ENCODE results near the gene GOLGA6B.
"Not testable (repeated sequence)": the region's sequence is repeated elsewhere in the genome, so short reads cannot be mapped to it uniquely, and the experiment has no call there.

The GOLGA6B gene, protein sequence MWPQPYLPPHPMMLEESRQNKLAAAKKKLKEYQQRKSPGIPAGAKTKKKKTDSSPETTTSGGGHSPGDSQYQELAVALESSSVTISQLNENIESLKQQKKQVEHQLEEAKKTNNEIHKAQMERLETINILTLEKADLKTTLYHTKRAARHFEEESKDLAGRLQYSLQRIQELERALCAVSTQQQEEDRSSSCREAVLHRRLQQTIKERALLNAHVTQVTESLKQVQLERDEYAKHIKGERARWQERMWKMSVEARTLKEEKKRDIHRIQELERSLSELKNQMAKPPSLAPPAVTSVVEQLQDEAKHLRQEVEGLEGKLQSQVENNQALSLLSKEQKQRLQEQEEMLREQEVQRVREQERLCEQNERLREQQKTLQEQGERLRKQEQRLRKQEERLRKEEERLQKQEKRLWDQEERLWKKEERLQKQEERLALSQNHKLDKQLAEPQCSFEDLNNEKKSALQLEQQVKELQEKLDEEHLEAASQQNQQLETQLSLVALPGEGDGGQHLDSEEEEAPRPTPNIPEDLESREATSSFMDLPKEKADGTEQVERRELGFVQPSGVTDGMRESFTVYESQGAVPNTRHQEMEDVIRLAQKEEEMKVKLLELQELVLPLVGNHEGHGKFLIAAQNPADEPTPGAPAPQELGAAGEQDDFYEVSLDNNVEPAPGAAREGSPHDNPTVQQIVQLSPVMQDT

DNA sequence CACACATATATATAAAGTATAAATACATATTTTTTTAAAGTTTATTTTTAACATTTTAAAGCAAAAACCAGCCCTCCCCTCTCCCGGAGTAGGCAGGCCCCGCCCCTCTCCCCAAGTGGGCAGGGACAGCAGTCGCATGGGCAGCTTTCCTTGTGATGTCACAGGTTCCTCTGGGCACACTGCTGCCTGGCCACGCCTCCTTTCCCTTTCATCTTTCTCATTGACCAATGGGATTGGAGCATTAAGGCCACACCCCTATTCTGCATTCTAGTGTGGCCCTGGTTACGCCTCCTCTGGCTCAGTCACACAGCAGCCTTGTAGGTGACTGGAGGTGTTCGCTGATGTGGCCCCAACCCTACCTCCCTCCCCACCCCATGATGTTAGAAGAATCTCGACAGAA is at the start of gene GOLGA6B:
GOLGA6B (plus strand) TSS at position 301 of the 400 bp plus-strand sequence; CDS start at position 342, 41 bp downstream.
- DNase-seq, result not testable (repeated sequence)

DNA sequence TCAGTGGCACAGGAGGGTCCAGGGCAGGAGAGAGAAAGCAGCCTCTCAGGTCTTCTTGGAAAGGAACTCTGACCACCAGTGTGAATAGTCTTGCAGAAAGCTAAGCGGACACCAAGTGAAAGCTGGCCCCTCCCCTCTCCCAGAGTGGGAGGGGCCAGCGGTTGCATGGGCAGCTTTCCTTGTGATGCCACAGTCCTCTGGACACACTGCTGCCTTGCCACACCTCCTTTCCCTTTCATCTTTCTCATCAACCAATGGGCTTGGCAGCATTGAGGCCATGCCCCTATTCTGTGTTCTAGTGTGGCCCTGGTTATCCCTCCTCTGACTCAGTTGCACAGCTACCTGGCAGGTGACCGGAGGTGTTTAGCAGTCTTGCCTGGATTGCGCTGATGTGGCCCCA is 49.7 kb upstream of the GOLGA6B start:
- no peak for DNase-seq

DNA sequence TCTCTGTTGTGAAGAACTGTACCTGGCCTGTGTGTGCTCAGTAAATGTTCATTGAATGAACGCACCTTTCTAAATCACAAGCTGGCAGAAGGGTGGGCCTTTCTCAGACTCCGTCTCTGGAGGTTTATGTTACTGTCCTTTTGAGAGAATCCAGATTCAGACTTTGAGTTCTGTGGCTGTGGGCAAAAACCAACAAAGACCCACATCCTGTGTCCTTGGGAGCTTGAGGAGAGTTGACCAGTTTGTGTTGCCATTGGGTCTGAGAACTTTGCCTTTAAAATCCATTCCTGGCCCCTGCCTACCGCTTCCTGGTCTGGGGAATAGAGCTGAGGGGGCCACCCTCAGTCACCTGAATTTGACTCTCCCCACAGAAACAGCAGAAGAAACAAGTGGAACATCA is 46.4 kb upstream of the GOLGA6B start:
- not testable (repeated sequence) for DNase-seq

DNA sequence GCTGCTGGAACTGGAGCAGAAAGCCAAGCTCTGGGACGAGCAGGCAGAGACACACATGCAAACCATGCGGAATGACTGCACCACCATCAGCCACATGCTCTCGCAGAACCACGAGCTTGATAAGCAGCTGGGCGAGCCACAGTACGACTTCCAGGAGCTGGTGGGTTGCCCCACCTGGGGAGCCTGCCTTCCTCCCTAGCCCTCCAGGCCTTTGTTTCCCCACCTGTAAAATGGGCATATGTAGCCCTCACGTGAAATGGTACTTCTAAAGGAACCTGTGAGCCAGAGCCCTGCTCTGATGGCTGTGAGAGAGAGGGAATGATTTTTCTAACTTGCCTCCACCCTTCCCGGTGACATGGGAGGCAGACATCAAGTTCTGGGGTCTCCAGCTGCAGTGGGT is 44.6 kb upstream of the GOLGA6B start:
- DNase-seq, result no peak

DNA sequence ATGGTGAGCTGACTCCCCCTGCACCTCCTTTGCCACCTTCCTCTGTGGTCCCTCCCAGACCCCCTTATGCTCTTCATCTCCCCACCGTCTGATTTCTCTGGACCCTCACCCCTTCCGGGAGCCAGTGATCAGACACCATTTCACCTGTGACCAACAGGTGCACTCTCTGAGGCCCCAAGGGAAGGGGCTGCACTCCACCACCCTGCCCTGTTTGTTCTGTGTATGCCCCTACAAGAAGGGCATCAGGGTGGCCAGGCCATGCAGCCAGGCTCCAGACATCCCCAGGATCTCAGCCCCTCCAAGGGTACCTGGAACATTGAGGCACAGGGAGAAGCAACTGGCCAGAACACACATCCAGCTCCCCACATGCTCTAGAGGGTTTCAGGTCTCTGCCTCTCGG is 42.2 kb upstream of the GOLGA6B start:
- DNase-seq, result not testable (repeated sequence)

DNA sequence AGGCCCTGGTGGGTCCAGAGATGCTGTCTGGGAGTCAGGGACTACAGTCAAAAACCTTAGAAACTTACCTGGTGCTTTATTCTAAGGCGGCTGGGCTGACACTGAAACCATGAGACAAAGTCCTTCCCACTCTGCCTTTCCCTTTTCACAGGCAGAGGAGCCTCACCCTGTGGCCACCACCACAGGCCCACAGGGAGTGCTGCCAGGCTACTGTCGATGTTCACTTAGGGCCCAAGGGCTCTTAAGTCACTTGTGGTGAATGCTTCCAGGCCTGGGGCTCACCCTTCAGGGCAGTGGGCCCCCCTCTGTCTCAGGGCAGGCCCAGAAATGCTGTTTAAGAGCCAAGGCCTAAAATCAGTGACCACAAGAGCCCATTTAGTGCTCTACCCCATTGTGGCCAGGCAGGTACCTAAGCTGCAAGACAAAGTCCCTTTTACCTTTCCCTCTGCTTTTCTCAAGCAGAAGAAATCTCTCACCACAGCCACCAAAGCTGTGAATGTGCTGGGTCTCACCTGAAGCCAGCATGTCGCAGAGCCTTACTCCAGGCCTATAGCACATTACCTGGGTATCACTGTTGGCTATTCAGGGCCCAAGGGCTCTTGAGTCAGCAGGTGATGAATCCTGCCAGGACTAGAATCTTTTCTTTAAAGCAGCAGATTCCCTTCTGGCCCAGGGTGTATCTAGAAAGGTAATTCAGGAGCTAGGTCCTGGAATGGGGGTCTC is 39.5 kb upstream of the GOLGA6B start:
- DNase-seq, result no peak

DNA sequence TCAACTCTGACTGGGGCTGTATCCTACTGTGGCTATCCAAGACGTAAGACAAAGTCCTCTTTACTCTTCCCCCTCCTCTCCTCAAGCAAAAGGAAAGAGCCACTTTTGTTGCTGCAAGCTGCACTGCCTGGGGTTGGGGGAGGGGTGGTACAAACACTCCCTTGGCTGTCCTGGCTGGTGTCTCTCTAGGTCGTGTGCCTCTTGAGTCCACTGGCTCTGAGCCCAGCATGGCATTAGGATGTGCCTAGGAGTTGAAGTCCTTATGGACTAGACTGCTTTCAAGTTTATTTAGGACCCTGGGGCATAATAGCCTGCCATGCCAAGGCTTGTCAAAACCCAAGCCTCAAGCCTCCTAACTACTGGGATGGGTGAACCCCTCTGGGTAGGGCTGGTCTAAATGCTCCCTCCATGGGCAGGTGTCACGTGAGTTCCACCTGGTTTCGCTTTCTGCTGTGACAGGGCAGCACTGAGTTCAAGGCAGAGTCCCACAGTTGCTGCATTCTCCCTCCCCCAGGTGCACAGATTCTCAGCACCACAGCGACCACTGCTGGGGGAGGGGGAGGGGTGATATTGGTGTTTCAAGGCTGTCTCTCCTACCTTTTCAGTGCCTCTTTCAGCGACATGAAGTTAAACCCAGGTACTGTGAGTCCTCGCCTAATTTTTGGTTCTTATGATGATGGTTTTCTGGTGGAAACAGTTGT is 38.8 kb upstream of the GOLGA6B start:
- DNase-seq, result not testable (repeated sequence)

DNA sequence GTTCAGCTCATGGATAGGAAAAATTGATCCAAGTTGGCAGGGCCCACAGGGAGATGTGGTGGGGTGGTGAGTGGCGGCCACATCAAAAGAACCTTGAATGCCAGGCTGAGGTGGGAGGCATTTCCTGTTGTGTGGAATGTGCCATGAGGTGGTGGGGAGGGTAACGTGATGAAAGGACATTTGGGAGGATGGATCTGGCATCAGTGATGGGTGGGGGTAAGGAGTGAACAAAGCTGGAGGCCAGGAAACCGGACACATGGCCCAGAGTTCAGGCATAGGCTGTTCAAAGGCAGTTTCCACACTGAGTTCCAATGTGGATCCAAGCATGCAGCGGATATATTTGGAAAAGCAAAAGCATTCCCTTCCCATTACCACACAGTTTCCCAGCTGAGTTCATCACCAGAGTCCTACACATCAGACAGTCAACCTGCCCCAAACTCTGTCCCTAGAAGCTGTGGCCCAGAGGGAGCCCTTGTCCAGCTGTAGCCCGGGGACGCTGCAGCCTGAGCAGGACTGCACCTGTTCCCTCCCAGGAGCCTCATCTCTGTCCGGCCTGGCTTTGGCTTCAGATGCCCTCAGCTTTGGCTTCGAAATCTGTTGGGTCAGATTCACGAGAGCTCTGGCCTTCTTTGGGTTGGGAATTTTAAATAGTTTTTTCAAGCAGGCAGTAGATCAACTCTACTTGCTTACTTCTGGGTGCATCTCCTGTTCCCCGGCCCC is 37.8 kb upstream of the GOLGA6B start:
- no peak for DNase-seq

DNA sequence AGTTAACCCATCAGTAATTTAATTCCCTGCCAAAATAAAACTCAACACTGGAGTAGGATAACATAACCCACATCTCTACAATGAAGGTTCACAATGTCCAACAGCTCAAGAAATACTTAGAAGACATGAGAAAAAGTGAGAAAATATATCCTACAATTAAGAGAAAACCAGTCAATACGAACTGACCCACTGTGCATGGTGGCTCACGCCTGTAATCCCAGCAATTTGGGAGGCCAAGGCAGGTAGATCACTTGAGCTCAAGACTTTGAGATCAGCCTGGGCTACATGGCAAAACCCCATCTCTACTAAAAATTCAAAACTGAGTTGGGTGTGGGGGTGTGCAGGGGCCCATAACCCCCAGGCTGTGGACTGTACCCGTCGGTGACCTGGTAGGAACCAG is 30.6 kb upstream of the GOLGA6B start:
- DNase-seq, result not testable (repeated sequence)

DNA sequence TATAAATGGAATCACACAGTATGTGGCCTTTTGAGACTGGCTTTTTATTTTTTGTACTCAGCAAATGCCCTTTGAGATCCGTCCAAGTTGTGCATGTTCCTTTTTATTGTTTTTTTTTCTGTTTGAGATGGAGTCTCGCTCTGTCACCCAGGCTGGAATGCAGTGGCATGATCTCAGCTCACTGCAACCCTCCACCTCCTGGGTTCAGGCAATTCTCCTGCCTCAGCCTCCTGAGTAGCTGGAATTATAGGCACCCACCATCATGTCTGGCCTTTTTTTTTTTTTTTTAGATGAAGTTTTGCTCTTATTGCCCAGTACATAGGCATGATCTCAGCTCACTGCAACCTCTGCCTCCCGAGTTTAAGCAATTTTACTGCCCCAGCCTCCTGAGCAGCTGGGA is 28.3 kb upstream of the GOLGA6B start:
- not testable (repeated sequence) for DNase-seq

DNA sequence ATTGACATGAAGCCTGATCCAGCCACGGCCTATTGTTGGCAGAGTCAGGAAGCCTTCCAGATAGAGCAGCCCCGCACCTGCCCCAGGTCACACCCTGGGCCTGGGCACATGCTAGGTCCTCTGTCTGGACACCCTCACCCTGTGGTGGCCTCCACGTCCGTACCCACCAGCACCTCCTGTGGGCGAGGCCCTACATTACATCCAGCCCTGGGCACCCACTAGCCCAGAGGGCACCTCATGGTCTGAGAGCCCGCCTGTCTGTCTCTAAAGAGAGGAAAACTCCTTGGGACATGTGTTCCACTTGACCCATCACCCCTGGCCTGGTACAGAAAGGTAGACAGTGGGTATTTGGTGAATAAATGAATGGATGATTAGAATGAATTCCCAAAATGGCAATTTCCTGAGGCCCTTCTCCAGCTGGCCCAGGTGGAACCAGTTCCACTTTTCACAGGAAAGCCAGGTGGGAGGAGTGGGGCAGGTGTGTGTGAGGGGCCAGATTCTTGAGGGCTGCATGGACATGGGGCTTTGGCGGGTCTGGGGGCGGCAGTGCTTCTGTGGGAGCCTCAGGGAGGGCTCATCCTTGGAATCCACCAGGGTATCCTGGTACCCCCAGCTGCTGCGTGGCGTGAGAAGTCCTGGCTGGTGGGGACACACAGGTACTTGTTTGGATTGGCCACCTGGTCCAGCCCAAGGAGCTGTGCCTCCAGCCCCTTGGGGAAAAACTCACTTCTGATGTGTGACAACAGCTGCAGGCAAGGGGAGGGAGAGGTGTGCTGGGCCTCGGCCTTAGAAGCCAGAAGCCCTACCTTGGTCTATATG is 26.0 kb upstream of the GOLGA6B start:
- DNase-seq, result peak; percentile 5 to 11

DNA sequence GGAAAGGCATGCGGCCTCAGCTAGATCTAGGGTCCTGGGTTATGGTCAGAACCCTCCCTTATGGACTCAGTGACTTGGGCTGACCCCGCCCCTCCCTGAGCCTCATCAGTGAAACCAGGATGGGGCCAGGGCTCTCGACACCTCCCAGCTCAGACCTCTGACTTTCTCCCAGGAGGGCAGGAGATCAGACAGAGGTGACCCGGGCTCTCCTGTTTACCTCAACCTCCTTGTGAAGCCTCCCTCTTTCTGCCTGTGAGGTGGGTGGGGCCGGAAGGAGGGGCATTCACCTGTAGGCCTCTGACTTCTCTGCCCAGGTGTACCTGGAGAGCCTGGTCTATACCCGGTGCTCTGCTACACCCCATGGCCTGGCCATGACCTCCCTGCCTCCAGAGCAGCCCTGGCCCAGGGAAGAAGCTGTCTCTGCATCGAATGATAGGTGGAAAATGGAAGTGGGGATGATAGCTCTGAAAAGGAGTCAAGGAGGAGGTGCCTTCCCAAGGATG is 25.4 kb upstream of the GOLGA6B start:
- DNase-seq, result not testable (repeated sequence)

DNA sequence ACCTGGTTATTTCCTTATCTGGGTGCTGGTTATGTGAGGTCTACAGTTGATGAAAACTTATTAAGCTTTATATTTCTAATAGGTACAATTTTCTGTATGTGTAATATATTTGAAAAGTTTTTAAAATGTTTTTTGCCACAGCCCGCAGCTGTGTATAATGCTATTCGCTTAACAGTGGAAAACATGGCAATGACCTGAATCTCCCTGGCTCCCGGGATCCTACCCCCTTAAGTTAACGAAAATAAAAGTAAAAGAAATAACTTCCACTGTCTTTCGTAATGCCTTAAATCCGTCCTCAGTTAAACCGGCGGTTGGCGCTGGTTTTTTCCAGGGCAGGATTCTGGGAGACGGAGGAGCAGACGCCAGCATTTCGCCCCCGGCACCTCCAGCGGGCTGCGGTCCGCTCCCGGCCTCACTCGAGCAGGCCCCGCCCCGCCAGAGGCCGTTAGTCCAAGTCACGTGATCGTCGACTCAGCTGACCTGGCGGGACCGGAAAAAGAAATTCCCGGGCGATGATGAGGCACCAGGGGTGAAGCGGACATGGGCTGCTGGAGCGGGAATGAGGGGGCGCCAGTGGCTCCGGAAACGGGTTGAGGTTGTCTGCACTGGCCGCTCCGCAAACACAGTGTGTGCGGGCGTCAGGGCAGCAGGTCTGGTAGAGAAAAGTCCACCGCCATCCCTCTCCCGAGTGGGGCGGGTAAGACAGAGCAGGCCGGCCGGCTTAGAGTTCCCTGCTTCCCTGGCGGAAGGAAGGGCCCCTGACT is 17.8 kb upstream of the GOLGA6B start:
- DNase-seq, result peak; percentile 26 to 58

DNA sequence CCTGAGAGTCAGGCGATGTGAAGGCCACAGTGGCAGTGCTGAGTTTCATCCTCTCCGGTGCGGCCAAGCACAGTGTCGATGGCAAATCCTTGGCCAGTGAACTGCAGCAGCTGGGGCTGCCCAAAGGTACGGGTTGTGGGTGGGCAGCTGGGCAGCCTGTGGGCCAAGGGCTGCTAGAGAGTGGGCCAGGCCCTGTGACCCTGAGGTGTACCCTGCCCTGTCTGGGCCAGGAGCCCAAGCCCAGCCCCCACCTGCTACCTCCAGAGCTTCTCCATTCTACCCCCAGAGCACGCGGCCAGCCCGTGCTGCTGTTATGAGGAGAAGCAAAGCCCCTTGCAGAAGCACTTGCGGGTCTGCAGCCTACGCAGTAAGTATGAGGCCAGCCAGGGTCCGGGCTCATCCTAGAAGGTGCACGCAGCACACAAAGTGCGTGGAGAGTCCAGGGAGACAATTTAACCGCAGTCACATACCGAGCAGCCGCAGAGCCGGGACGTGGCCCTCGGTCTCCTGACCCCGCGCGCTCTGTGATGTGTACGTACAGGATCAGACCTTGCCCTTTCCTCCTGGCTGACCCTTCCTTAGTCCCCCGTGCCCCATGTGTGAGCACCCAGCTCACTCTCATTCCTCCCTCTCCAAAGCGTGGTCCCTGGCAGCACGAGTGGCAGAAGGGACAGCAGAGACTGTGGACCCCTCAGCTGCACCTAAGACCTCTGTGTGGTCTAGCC is 14.6 kb upstream of the GOLGA6B start:
- not testable (repeated sequence) for DNase-seq

DNA sequence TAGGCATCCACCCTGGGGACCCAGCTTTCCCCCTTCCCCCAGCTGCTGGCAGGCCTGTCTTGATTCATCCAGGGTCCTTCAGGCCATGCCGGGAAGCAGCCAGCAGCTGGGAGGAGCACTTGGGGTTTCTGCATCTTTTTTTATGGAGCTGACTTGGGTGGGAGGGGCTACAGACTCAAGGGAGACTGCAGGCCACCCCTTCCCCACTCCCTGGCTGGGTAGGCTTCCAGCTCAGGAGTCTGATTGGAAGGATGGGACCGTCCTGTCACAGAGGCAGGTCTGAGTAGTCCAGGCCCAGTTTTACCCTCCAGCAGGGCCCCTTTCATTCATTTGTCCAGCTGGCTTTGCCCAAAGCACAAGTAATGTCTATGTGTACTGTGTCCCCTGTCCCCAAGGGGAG is 12.2 kb upstream of the GOLGA6B start:
- not testable (repeated sequence) for DNase-seq

DNA sequence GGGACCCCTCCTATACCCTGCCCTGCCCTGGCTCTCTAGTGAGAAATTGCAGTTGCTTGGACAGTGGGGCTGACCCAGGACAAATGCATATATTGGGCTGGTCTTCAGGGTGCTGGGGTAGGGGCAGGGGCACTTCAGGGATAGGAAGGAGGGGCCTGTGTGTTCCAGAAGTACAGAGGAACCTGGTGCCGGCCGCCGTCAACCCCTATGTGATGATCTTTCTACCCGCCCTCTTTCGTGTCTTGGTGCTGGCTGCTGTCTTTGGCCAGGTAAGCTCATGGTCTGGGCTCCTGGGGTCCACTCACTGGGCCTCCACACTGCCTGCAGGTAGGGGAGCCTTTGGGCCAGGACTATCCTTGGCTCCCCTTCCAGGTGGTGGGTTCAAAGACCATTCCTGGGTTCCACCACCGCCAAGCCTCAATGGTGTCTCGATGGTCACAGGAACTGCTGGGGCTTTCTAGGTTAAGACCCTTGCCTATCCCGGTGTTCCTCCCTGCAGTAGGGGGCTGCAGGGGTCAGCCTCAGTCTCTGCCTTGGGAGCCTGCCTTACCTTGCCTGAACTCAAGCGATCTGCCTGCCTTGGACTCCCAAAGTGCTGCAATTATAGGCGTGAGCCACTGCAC is 5.8 kb upstream of the GOLGA6B start:
- DNase-seq, result not testable (repeated sequence)

DNA sequence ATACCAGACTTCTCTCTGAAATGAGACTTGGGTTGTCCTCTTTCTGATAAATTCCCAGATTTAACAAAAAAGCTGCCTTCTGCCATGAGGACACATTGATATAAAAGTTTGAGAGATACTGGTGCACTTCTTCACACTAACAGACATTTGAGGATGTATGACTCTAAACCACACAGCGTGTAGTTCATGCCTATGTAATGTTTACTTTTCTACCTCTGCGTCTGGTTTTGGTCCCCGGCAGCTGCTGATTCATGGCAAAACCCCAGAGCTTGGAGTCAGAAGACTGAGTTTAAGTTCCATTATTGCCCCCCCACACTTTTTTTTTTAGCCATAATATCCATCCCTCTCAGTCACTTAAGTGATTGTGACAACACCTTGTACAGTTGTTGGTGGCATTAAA is 1.5 kb downstream of the GOLGA6B start:
- not testable (repeated sequence) for DNase-seq

DNA sequence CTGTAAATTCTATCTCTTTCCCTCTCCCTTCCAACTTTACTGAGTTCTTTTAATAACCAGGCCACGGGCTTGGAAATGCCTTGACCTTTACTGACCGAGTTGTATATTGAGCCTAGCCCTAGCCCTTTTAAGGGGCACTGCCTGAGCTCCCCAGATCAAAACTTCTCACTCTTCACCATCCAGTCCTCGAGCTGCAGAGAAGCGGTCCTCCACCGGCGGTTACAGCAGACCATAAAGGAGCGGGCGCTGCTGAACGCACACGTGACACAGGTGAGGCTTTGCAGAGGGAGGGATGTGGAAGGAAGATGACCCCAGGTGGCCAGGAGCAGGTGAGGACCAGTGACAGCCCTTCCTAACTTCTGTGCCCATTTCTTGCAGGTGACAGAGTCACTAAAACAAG is 6.6 kb downstream of the GOLGA6B start:
- DNase-seq, result not testable (repeated sequence)

DNA sequence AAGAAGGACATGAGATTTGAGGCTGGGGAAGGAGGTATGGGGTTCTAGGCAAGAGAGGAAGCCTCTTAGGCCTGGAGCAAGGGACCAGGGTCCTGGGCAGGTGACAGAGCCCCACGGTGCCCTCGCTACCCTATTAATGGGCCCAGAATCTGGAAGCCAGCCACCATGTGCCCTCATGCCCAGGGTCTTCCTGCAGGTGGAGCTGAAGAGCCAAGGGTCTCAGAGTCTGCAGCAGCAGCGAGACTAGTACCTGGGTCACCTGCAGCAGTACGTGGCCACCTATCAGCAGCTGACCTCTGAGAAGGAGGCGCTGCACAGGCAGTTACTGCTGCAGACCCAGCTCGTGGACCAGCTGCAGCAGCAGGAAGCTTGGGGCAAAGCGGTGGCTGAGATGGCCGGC is 9.4 kb downstream of the GOLGA6B start:
- DNase-seq, result not testable (repeated sequence)

Measured in stimulated activated CD4-positive, alpha-beta T cell treated with anti-CD3 and anti-CD28 coated beads, Interleukin-2, amount 100 ng/mL, for 48 hours (primary cell).